Measurements from ENCODE around the gene ONECUT1.

ONECUT1 gene

GRCh38 chr15:52733696-52734255 lies 56.4 kb downstream of the ONECUT1 start:
- DNase-seq (ENCODE audit: low read depth in 2 of 2): no peak

GRCh38 chr15:52733088-52733487 lies 57.0 kb downstream of the ONECUT1 start:
- DNase-seq (ENCODE audit: low read depth in 2 of 2): no peak

- DNase-seq (ENCODE audit: low read depth in 2 of 2): no peak
Observed at GRCh38 chr15:52732551-52732950, 57.6 kb downstream of the ONECUT1 start.

- DNase-seq (ENCODE audit: low read depth in 2 of 2): no peak
Observed at GRCh38 chr15:52731732-52732470, 58.2 kb downstream of the ONECUT1 start.

- no peak for DNase-seq (ENCODE audit: low read depth in 2 of 2)
Observed at GRCh38 chr15:52731004-52731403, 59.1 kb downstream of the ONECUT1 start.

- no peak for DNase-seq (ENCODE audit: low read depth in 2 of 2)
Observed at GRCh38 chr15:52730594-52730993, 59.5 kb downstream of the ONECUT1 start.

- DNase-seq (ENCODE audit: low read depth in 2 of 2): no peak
Observed at GRCh38 chr15:52730173-52730572, 60.0 kb downstream of the ONECUT1 start.

GRCh38 chr15:52728899-52729298 lies 61.2 kb downstream of the ONECUT1 start:
- no peak for DNase-seq (ENCODE audit: low read depth in 2 of 2)

GRCh38 chr15:52727815-52728214 lies 62.3 kb downstream of the ONECUT1 start:
- no peak for DNase-seq (ENCODE audit: low read depth in 2 of 2)

- no peak for DNase-seq (ENCODE audit: low read depth in 2 of 2)
Observed at GRCh38 chr15:52726195-52726594, 63.9 kb downstream of the ONECUT1 start.

- no peak for DNase-seq (ENCODE audit: low read depth in 2 of 2)
Observed at GRCh38 chr15:52718551-52718950, 71.6 kb downstream of the ONECUT1 start.

- no peak for DNase-seq (ENCODE audit: low read depth in 2 of 2)
Observed at GRCh38 chr15:52717924-52718323, 72.2 kb downstream of the ONECUT1 start.

- no peak for DNase-seq (ENCODE audit: low read depth in 2 of 2)
Observed at GRCh38 chr15:52717481-52717880, 72.7 kb downstream of the ONECUT1 start.

GRCh38 chr15:52716536-52716935 lies 73.6 kb downstream of the ONECUT1 start:
- DNase-seq (ENCODE audit: low read depth in 2 of 2): no peak

GRCh38 chr15:52715411-52715810 lies 74.7 kb downstream of the ONECUT1 start:
- DNase-seq (ENCODE audit: low read depth in 2 of 2): no peak

- no peak for DNase-seq (ENCODE audit: low read depth in 2 of 2)
Observed at GRCh38 chr15:52714968-52715367, 75.2 kb downstream of the ONECUT1 start.

GRCh38 chr15:52710708-52711389 lies 79.3 kb downstream of the ONECUT1 start:
- DNase-seq (ENCODE audit: low read depth in 2 of 2): no peak

GRCh38 chr15:52710050-52710707 lies 80.0 kb downstream of the ONECUT1 start:
- DNase-seq (ENCODE audit: low read depth in 2 of 2): no peak

GRCh38 chr15:52709187-52709981 lies 80.8 kb downstream of the ONECUT1 start:
- DNase-seq (ENCODE audit: low read depth in 2 of 2): no peak
